ENCODE data around the gene TASP1.

TASP1 gene

DNA sequence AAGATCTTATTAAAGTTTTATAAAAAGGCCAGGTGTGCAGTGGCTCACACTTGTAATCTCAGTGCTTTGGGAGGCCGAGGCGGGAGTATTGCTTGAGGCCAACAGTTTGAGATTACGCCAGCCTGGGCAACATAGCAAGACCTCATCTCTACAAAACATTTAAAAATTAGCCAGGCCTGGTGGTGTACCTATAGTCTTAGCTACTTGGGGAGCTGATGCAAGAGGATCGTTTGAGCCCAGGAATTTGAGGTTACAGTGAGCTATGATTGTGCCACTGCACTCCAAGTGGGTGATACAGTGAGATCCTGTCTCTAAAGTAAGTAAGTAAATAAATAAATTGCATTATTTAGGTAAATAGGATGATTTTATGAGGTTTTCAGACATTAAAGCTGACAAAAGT is 234.4 kb downstream of the TASP1 start:
- TF ChIP-seq CTCF (IDR thresholded peaks at IDR 0.05; ENCODE audit: low read depth, low read length): no peak
- DNase-seq (ENCODE audit: low read depth in 2 of 2): no peak
- H3K4me3 ChIP-seq (replicated peaks in 1 of 2; ENCODE audit: low read depth in 2 of 2, low read length in 2 of 2): no peak overlapping the region

DNA sequence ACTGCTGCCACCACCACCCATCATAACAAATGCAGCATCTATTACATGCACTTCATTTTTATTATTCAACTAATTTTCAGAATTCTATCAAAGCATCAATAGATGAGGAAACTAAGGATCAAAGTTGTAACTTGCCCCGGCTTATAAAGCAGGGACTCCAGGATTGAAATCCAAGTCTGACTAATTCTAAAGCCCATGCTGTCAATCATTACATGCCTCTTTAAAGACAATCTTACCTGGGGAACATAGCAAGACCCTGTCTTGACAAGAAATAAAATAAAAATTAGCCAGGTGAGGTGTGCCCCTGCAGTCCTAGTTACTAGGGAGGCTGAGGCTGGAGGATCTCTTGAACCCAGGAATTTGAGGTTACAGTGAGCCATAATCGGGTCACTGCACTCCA is 235.3 kb downstream of the TASP1 start:
- no peak for TF ChIP-seq CTCF (IDR thresholded peaks at IDR 0.05; ENCODE audit: low read depth, low read length)
- no peak overlapping the region for H3K4me3 ChIP-seq (replicated peaks in 1 of 2; ENCODE audit: low read depth in 2 of 2, low read length in 2 of 2)
- no peak for DNase-seq (ENCODE audit: low read depth in 2 of 2)

DNA sequence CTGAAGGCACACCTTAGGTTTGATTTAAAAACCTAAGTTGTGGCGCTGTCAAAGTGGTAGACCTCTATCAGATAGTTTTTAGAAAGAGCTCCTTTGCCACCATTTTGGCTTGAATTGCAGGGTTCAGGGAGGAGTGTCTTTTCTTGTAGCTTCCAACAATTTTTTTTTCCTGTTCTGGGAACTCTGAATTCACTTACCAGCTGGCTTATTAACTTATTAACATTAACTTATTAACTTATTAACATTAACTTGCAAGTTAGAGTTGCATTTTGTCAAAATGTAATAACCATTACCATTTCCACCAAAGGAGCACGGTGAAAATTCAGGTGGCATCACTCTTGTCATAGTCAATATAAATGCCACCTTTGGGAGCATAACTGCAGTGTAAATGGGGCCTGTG is 235.7 kb downstream of the TASP1 start:
- TF ChIP-seq CTCF (IDR thresholded peaks at IDR 0.05; ENCODE audit: low read depth, low read length): no peak
- DNase-seq (ENCODE audit: low read depth in 2 of 2): no peak
- no peak overlapping the region for H3K4me3 ChIP-seq (replicated peaks in 1 of 2; ENCODE audit: low read depth in 2 of 2, low read length in 2 of 2)

DNA sequence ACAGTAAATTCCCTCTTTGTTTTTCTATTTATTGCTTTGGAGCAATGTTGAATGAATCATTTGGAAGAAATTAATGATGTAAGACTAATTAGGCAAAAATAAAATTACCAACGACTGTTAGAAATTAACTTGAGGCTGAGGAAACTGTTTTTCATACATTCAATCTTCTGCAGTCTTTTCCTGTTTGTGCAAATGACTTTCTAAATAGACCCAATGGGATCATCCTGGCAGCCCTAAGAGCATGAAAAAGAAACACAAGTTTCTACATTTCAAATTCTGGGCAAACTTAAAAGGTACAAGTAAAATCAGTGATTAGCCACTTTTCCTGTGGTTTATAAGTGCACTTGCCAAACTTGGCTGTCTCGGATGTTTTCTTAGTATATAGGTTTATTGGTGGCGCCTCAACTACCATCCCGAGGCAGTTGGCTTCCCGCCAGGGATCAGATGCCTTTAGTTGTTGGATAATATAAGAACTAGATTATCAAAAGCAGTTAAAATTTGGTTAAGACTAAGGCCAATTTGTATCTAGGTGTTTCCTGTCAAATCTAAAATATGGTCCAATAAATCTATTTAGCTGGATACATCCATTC is 236.5 kb downstream of the TASP1 start:
- no peak overlapping the region for H3K4me3 ChIP-seq (replicated peaks in 1 of 2; ENCODE audit: low read depth in 2 of 2, low read length in 2 of 2)
- no peak for DNase-seq (ENCODE audit: low read depth in 2 of 2)
- TF ChIP-seq CTCF (IDR thresholded peaks at IDR 0.05; ENCODE audit: low read depth, low read length): no peak

DNA sequence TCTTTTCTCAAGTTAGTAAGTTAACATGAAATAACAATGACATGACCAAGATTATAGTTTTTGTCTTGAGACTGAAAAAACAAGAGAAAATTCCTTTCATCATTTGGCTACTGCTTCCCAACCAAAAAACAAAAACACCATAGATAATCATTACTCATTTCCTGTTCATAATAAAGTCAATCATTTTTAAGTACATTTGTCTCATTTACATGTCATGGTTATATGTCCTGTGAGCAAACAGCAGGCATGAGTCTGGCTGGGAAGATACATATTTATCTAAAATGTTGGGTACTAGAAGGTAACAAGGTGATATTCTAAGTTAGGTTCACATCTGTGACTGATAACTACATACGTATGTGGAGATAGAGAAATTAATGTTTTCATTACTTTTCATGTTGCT is 237.1 kb downstream of the TASP1 start:
- peak in 1 of 2 donors; percentile 43 for DNase-seq (ENCODE audit: low read depth in 2 of 2)
- H3K4me3 ChIP-seq (replicated peaks in 1 of 2; ENCODE audit: low read depth in 2 of 2, low read length in 2 of 2): no peak overlapping the region
- no peak for TF ChIP-seq CTCF (IDR thresholded peaks at IDR 0.05; ENCODE audit: low read depth, low read length)

- TF ChIP-seq CTCF (IDR thresholded peaks at IDR 0.05; ENCODE audit: low read depth, low read length): no peak
- no peak overlapping the region for H3K4me3 ChIP-seq (replicated peaks in 1 of 2; ENCODE audit: low read depth in 2 of 2, low read length in 2 of 2)
- no peak for DNase-seq (ENCODE audit: low read depth in 2 of 2)
Observed at GRCh38 chr20:13400453-13400852, 238.3 kb downstream of the TASP1 start.

- peak in 1 of 2 donors; percentile 40 for DNase-seq (ENCODE audit: low read depth in 2 of 2)
- H3K4me3 ChIP-seq (replicated peaks in 1 of 2; ENCODE audit: low read depth in 2 of 2, low read length in 2 of 2): no peak overlapping the region
- no peak for TF ChIP-seq CTCF (IDR thresholded peaks at IDR 0.05; ENCODE audit: low read depth, low read length)
Observed at GRCh38 chr20:13397300-13397724, 241.4 kb downstream of the TASP1 start.

All from cardiac fibroblast (primary cell).